HCT116 (cell line): Measurements from ENCODE around the gene ZNRF4. TPM values are rescaled to one million over a fixed set of nuclear protein-coding genes. Genes with fewer than 3 reads are reported as not detected.

ENCODE experiments used
- ATAC-seq: fragments of 200-7000 bp; cut with Tn5 transposase; 2 replicates; pipeline ENCODE4 v1.9.1; 2020; ENCODE audit warnings: mild to moderate bottlenecking, moderate library complexity
- BruUV-seq: library from RNA; stranded (reverse); fragments of 400-500 nt; replicated peaks from 2 replicates; lab custom pipeline; 2021; lab: Mats Ljungman, UMichigan
- CTCF ChIA-PET: fragments of 300-600 bp; sonication (Branson Sonifier 250); formaldehyde crosslinking; loops from one replicate; lab custom pipeline; 2021; ENCODE audit warnings: antibody characterized with exemption; lab: Charles Lee
- POLR2A ChIA-PET: fragments of 300-600, 350-600 bp; sonication (Branson Sonifier 250); formaldehyde crosslinking; loops from one replicate; lab custom pipeline; 2021; ENCODE audit warnings: antibody characterized with exemption; lab: Charles Lee
- RAD21 ChIA-PET, 2 experiments: fragments of 300-600 bp; sonication (Branson Sonifier 250); formaldehyde crosslinking; loops; one replicate each; lab custom pipeline; 2023; ENCODE audit warnings: low total read pairs in 2 of 2; ENCODE audit not compliant: uncharacterized antibody in 2 of 2, unreplicated experiment in 2 of 2, low non-redundant PET in 1 of 2; lab: Charles Lee
- DNase-seq: peaks from one replicate; pipeline ENCODE4 v3.0.0-alpha.2; 2010; ENCODE audit warnings: low read depth, low spot score
- H2AFZ ChIP-seq: fragments of 200-600 bp; shearing (Covaris generic), sonication (generic); 2 replicates; pipeline ENCODE4 v1.6.1; 2017; ENCODE audit warnings: low read depth, mixed run types, mixed read lengths, antibody characterized with exemption, low read length; ENCODE audit not compliant: poor library complexity, severe bottlenecking
- H3K27ac ChIP-seq: 2 replicates; pipeline ENCODE4 v1.5.1; 2012; ENCODE audit warnings: low read depth, low read length
- H3K27me3 ChIP-seq: fragments of 200-600 bp; sonication (generic); 2 replicates; pipeline ENCODE4 v1.6.1; 2016; ENCODE audit warnings: mixed run types, low read length, mixed read lengths; ENCODE audit not compliant: insufficient read depth
- H3K36me3 ChIP-seq, 2 experiments: fragments of 200-500 bp in 1 of 2; fragments of 200-600 bp in 1 of 2; sonication (Bioruptor generic) in 1 of 2; sonication (generic) in 1 of 2; 2 replicates each; pipeline versions ENCODE4 v1.5.1 to v1.6.1; 2014 to 2016; ENCODE audit warnings: low read length in 2 of 2, inconsistent platforms in 1 of 2, mixed read lengths in 1 of 2, mixed run types in 1 of 2; ENCODE audit not compliant: insufficient read depth in 2 of 2, control insufficient read depth in 1 of 2
- H3K4me1 ChIP-seq, 2 experiments: fragments of 200-600 bp in 1 of 2; sonication (generic) in 1 of 2; 2 replicates each; pipeline versions ENCODE4 v1.5.1 to v1.6.1; 2012 to 2017; ENCODE audit warnings: low read length in 2 of 2, inconsistent platforms in 1 of 2, mild to moderate bottlenecking in 1 of 2, mixed read lengths in 1 of 2, mixed run types in 1 of 2, moderate library complexity in 1 of 2; ENCODE audit not compliant: insufficient read depth in 2 of 2, control insufficient read depth in 1 of 2
- H3K4me2 ChIP-seq: fragments of 200-600 bp; sonication (generic); 2 replicates; pipeline ENCODE4 v1.6.1; 2017; ENCODE audit warnings: mixed run types, low read length, mixed read lengths
- H3K4me3 ChIP-seq, 2 experiments: fragments of 200-600 bp in 1 of 2; sonication (generic) in 1 of 2; replicated peaks in 1 of 2; 2 replicates each; pipeline ENCODE4 v1.5.1; 2011 to 2016; ENCODE audit warnings: low read length in 2 of 2, control low read depth in 1 of 2, low read depth in 1 of 2, mild to moderate bottlenecking in 1 of 2, mixed read lengths in 1 of 2, mixed run types in 1 of 2
- H3K79me2 ChIP-seq: fragments of 200-600 bp; sonication (generic); 2 replicates; pipeline ENCODE4 v1.6.1; 2017; ENCODE audit warnings: mild to moderate bottlenecking, mixed run types, low read length, moderate library complexity, mixed read lengths; ENCODE audit not compliant: insufficient read depth
- H3K9ac ChIP-seq: fragments of 200-600 bp; sonication (generic); 2 replicates; pipeline ENCODE4 v1.6.1; 2016; ENCODE audit warnings: low read length, mixed read lengths
- H3K9me2 ChIP-seq: fragments of 200-600 bp; sonication (generic), shearing (Covaris generic); 2 replicates; pipeline ENCODE4 v1.6.1; 2017; ENCODE audit warnings: mixed run types, mild to moderate bottlenecking, moderate library complexity; ENCODE audit not compliant: insufficient read depth
- H3K9me3 ChIP-seq, 2 experiments: fragments of 200-500 bp in 1 of 2; fragments of 200-600 bp in 1 of 2; sonication (Bioruptor generic) in 1 of 2; sonication (generic) in 1 of 2; 2 replicates each; pipeline ENCODE4 v1.6.1; 2014 to 2017; ENCODE audit warnings: low read length in 2 of 2, mixed read lengths in 2 of 2, inconsistent platforms in 1 of 2, low read depth in 1 of 2, mild to moderate bottlenecking in 1 of 2, mixed run types in 1 of 2, moderate library complexity in 1 of 2; ENCODE audit not compliant: control insufficient read depth in 1 of 2, insufficient read depth in 1 of 2
- H4K20me1 ChIP-seq: fragments of 200-600 bp; sonication (generic), shearing (Covaris generic); 2 replicates; pipeline ENCODE4 v1.6.1; 2017; ENCODE audit warnings: mixed run types, mild to moderate bottlenecking, moderate library complexity; ENCODE audit not compliant: insufficient read depth
- CBX3 ChIP-seq: IDR thresholded peaks from 2 replicates; pipeline ENCODE4 v1.6.1; 2012; ENCODE audit warnings: low read depth
- CEBPB ChIP-seq: IDR thresholded peaks from 2 replicates; pipeline ENCODE4 v1.6.1; 2012; ENCODE audit warnings: low read depth
- EZH2 ChIP-seq: fragments of 200-600 bp; sonication (generic); IDR thresholded peaks from 2 replicates; pipeline ENCODE4 v1.6.1; 2017; ENCODE audit warnings: antibody characterized with exemption, mixed run types
- EZH2phosphoT487 ChIP-seq: fragments of 200-600 bp; IDR thresholded peaks from 2 replicates; pipeline ENCODE4 v1.6.1; 2018; ENCODE audit warnings: antibody characterized with exemption, borderline replicate concordance
- FOSL1 ChIP-seq: IDR thresholded peaks from 2 replicates; pipeline ENCODE4 v1.6.1; 2012; ENCODE audit warnings: low read depth
- POLR2AphosphoS5 ChIP-seq: IDR thresholded peaks from 2 replicates; pipeline ENCODE4 v1.6.1; 2011; ENCODE audit warnings: mild to moderate bottlenecking, low read depth, low read length, moderate library complexity
- RAD21 ChIP-seq: IDR thresholded peaks from 2 replicates; pipeline ENCODE4 v1.6.1; 2012; ENCODE audit warnings: low read depth, mild to moderate bottlenecking
- SP1 ChIP-seq: IDR thresholded peaks from 2 replicates; pipeline ENCODE4 v1.6.1; 2012; ENCODE audit warnings: low read depth
- SRF ChIP-seq: IDR thresholded peaks from 2 replicates; pipeline ENCODE4 v1.6.1; 2012; ENCODE audit warnings: low read depth
- TCF7L2 ChIP-seq: IDR thresholded peaks from 2 replicates; pipeline ENCODE4 v1.7.0; 2011; ENCODE audit warnings: borderline replicate concordance, inconsistent platforms; ENCODE audit not compliant: insufficient read depth, insufficient read length; ENCODE audit errors: extremely low read depth
- ZNF274 ChIP-seq: fragments of 200-500 bp; sonication (Bioruptor generic); IDR thresholded peaks from 2 replicates; pipeline ENCODE4 v1.6.1; 2014; ENCODE audit warnings: mild to moderate bottlenecking, low read depth, low read length, inconsistent platforms
- intact Hi-C: fragments of 100-400 bp; cut with micrococcal nuclease; formaldehyde crosslinking; loops from 2 replicates; pipeline ENCODE4 v1.10.0; 2022
- total RNA-seq: library from RNA; stranded (reverse); gene quantifications from one replicate; pipeline ENCODE4 v1.2.1, GENCODE V29; 2021; ENCODE audit not compliant: unreplicated experiment
- TF ChIP-seq, protein P1 (sequence below): IDR thresholded peaks from 2 replicates; pipeline ENCODE4 v1.6.1; 2012
- TF ChIP-seq, protein P2 (sequence below), 3 experiments: fragments of 200-600 bp in 1 of 3; sonication (generic) in 1 of 3; IDR thresholded peaks in 2 of 3; conservative IDR thresholded peaks in 1 of 3; 2 replicates each; pipeline ENCODE4 v1.5.1; 2012 to 2017; ENCODE audit warnings: low read depth in 2 of 3, low read length in 2 of 3, antibody characterized with exemption in 1 of 3, borderline replicate concordance in 1 of 3, control low read depth in 1 of 3, mild to moderate bottlenecking in 1 of 3, mixed read lengths in 1 of 3, mixed run types in 1 of 3, moderate library complexity in 1 of 3; ENCODE audit not compliant: insufficient read depth in 1 of 3
- TF ChIP-seq, protein P3 (sequence below): IDR thresholded peaks from 2 replicates; pipeline ENCODE4 v1.6.1; 2011; ENCODE audit warnings: mild to moderate bottlenecking, low read length, moderate library complexity; ENCODE audit not compliant: insufficient replicate concordance; ENCODE audit errors: extremely low read depth
- TF ChIP-seq, protein P4 (sequence below): IDR thresholded peaks from 2 replicates; pipeline ENCODE4 v1.6.1; 2012
- TF ChIP-seq, protein P5 (sequence below): IDR thresholded peaks from 2 replicates; pipeline ENCODE4 v1.6.1; 2012; ENCODE audit warnings: low read depth

Gene ZNRF4
- total RNA-seq, 1 experiment from 2014 or later, result not detected

DNA sequence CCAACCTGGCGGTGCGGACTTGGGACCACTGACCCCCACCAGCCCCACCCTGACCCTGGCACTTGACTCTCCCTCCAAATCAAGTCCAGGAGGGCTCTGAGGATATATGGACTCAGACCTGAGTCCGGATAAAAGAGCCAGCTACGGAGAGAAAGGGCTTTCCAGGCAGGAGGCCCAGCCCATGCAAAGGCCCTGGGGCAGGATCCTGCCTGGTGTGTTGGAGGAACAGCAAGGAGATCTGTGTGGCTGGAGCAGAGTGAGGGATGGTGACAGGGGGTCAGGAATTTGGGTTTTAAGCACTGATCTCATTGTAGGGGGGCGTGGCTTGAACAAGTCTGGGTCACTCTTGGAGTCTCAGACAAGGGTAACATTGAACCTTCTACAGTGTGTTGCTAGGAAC lies 474 bp upstream of the ZNRF4 start:
- Histone ChIP-seq H3K9me3 (no peaks in the 10 kb centered on the region), H4K20me1 (no peaks in the 10 kb centered on the region), H3K27me3 (no peaks in the 10 kb centered on the region), H3K27ac (no peak overlapping the region), H2AFZ (no peak overlapping the region), H3K79me2 (no peaks in the 10 kb centered on the region), H3K4me1 (peaks cover 0 to 4% of the 10 kb centered on the region in 2 experiments; a peak in 1 of 4 replicates), H3K4me2 (no peak overlapping the region), H3K9ac (no peak overlapping the region), H3K4me3 (no peak overlapping the region), H3K36me3 (no peaks in the 10 kb centered on the region), H3K9me2 (no peaks in the 10 kb centered on the region)
- DNase-seq, result no peak
- ChIA-PET RAD21 (no interaction called here), POLR2A (no interaction called here), CTCF (no interaction called here)
- no peak for ATAC-seq
- intact Hi-C loops, result no loop called here
- BruUV-seq, result no TSS peak
- TF ChIP-seq TCF7L2 (no peak), CEBPB (no peak), SP1 (no peak), RAD21 (no peak), ZNF274 (no peak), EZH2 (no peak), POLR2AphosphoS5 (no peak), CBX3 (no peak), SRF (no peak), FOSL1 (no peak), EZH2phosphoT487 (no peak)
- TF ChIP-seq, protein P1, sequence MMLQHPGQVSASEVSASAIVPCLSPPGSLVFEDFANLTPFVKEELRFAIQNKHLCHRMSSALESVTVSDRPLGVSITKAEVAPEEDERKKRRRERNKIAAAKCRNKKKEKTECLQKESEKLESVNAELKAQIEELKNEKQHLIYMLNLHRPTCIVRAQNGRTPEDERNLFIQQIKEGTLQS, result no peak
- TF ChIP-seq, protein P2, sequence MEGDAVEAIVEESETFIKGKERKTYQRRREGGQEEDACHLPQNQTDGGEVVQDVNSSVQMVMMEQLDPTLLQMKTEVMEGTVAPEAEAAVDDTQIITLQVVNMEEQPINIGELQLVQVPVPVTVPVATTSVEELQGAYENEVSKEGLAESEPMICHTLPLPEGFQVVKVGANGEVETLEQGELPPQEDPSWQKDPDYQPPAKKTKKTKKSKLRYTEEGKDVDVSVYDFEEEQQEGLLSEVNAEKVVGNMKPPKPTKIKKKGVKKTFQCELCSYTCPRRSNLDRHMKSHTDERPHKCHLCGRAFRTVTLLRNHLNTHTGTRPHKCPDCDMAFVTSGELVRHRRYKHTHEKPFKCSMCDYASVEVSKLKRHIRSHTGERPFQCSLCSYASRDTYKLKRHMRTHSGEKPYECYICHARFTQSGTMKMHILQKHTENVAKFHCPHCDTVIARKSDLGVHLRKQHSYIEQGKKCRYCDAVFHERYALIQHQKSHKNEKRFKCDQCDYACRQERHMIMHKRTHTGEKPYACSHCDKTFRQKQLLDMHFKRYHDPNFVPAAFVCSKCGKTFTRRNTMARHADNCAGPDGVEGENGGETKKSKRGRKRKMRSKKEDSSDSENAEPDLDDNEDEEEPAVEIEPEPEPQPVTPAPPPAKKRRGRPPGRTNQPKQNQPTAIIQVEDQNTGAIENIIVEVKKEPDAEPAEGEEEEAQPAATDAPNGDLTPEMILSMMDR (IDR thresholded peaks at IDR 0.05 in 2 of 3, conservative IDR thresholded peaks at IDR 0.05 in 1 of 3; ENCODE audit: borderline replicate concordance in 1 of 3, insufficient read depth in 1 of 3, low read depth in 2 of 3, low read length in 2 of 3), result no peak
- TF ChIP-seq, protein P3, sequence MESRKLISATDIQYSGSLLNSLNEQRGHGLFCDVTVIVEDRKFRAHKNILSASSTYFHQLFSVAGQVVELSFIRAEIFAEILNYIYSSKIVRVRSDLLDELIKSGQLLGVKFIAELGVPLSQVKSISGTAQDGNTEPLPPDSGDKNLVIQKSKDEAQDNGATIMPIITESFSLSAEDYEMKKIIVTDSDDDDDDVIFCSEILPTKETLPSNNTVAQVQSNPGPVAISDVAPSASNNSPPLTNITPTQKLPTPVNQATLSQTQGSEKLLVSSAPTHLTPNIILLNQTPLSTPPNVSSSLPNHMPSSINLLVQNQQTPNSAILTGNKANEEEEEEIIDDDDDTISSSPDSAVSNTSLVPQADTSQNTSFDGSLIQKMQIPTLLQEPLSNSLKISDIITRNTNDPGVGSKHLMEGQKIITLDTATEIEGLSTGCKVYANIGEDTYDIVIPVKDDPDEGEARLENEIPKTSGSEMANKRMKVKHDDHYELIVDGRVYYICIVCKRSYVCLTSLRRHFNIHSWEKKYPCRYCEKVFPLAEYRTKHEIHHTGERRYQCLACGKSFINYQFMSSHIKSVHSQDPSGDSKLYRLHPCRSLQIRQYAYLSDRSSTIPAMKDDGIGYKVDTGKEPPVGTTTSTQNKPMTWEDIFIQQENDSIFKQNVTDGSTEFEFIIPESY, result no peak
- TF ChIP-seq, protein P4, sequence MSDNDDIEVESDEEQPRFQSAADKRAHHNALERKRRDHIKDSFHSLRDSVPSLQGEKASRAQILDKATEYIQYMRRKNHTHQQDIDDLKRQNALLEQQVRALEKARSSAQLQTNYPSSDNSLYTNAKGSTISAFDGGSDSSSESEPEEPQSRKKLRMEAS, result no peak
- TF ChIP-seq, protein P5, sequence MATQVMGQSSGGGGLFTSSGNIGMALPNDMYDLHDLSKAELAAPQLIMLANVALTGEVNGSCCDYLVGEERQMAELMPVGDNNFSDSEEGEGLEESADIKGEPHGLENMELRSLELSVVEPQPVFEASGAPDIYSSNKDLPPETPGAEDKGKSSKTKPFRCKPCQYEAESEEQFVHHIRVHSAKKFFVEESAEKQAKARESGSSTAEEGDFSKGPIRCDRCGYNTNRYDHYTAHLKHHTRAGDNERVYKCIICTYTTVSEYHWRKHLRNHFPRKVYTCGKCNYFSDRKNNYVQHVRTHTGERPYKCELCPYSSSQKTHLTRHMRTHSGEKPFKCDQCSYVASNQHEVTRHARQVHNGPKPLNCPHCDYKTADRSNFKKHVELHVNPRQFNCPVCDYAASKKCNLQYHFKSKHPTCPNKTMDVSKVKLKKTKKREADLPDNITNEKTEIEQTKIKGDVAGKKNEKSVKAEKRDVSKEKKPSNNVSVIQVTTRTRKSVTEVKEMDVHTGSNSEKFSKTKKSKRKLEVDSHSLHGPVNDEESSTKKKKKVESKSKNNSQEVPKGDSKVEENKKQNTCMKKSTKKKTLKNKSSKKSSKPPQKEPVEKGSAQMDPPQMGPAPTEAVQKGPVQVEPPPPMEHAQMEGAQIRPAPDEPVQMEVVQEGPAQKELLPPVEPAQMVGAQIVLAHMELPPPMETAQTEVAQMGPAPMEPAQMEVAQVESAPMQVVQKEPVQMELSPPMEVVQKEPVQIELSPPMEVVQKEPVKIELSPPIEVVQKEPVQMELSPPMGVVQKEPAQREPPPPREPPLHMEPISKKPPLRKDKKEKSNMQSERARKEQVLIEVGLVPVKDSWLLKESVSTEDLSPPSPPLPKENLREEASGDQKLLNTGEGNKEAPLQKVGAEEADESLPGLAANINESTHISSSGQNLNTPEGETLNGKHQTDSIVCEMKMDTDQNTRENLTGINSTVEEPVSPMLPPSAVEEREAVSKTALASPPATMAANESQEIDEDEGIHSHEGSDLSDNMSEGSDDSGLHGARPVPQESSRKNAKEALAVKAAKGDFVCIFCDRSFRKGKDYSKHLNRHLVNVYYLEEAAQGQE, result no peak
